ENCODE measurements around the gene PLOD2. TPM values are rescaled to one million over a fixed set of nuclear protein-coding genes. Genes with fewer than 3 reads are reported as not detected.

PLOD2 gene
- total and polyA plus RNA-seq, 9 donors: 29.6 to 65.4 (median 40.6) TPM

GRCh38 chr3:146087116-146087515, 73.9 kb downstream of the PLOD2 start:
- H3K4me1 ChIP-seq (ENCODE audit: insufficient read depth): no peaks in the 10 kb centered on the region
- intact Hi-C loops (cut with DNase I): no loop called here
- H3K27me3 ChIP-seq: no peaks in the 10 kb centered on the region
- no peaks in the 10 kb centered on the region for H3K36me3 ChIP-seq
- H3K27ac ChIP-seq: no peak overlapping the region
- H3K4me3 ChIP-seq: no peak overlapping the region
- WGBS, 3 donors: 91 to 96% (median 94%) methylated on average over 1 of the region's 1 CpG
- no peak for DNase-seq
- no peaks in the 10 kb centered on the region for H3K9me3 ChIP-seq
- TF ChIP-seq POLR2A (IDR thresholded peaks at IDR 0.05) (no peak), CTCF (IDR thresholded peaks at IDR 0.05) (no peak), EP300 (IDR thresholded peaks at IDR 0.05) (no peak)

- WGBS, 3 donors: 77 to 92% (median 90%) methylated on average over 3 of the region's 3 CpGs
- TF ChIP-seq EP300 (IDR thresholded peaks at IDR 0.05): no peak
- no peak for TF ChIP-seq POLR2A (IDR thresholded peaks at IDR 0.05)
- no peak for TF ChIP-seq CTCF (IDR thresholded peaks at IDR 0.05)
- intact Hi-C loops (cut with DNase I): no loop called here
- DNase-seq: no peak
- H3K4me3 ChIP-seq: no peak overlapping the region
- H3K9me3 ChIP-seq: no peaks in the 10 kb centered on the region
- H3K36me3 ChIP-seq: no peaks in the 10 kb centered on the region
- H3K27me3 ChIP-seq: no peaks in the 10 kb centered on the region
- no peaks in the 10 kb centered on the region for H3K4me1 ChIP-seq (ENCODE audit: insufficient read depth)
- no peak overlapping the region for H3K27ac ChIP-seq
Observed at GRCh38 chr3:146086211-146086610, 74.8 kb downstream of the PLOD2 start.

- TF ChIP-seq POLR2A (IDR thresholded peaks at IDR 0.05) (no peak), CTCF (IDR thresholded peaks at IDR 0.05) (no peak), EP300 (IDR thresholded peaks at IDR 0.05) (no peak)
- Histone ChIP-seq H3K27ac (no peak overlapping the region), H3K9me3 (no peaks in the 10 kb centered on the region), H3K36me3 (no peaks in the 10 kb centered on the region), H3K27me3 (no peaks in the 10 kb centered on the region), H3K4me3 (no peak overlapping the region), H3K4me1 (ENCODE audit: insufficient read depth) (no peaks in the 10 kb centered on the region)
- intact Hi-C loops (cut with DNase I): no loop called here
- DNase-seq: no peak
- 53 to 86% (median 75%) methylated on average over 2 of the region's 2 CpGs for WGBS, 3 donors
Observed at GRCh38 chr3:146085678-146086077, 75.3 kb downstream of the PLOD2 start.

GRCh38 chr3:146080578-146080977, 80.4 kb downstream of the PLOD2 start:
- no peaks in the 10 kb centered on the region for H3K9me3 ChIP-seq
- intact Hi-C loops (cut with DNase I): no loop called here

More at GRCh38 chr3:146080578-146080977, 80.4 kb downstream of the PLOD2 start:
- Histone ChIP-seq H3K4me3 (no peak overlapping the region), H3K36me3 (no peaks in the 10 kb centered on the region), H3K4me1 (ENCODE audit: insufficient read depth) (no peaks in the 10 kb centered on the region), H3K27me3 (no peaks in the 10 kb centered on the region), H3K27ac (no peak overlapping the region)
- 83 to 87% (median 86%) methylated on average over 2 of the region's 2 CpGs for WGBS, 3 donors
- TF ChIP-seq POLR2A (IDR thresholded peaks at IDR 0.05): no peak
- no peak for TF ChIP-seq CTCF (IDR thresholded peaks at IDR 0.05)
- TF ChIP-seq EP300 (IDR thresholded peaks at IDR 0.05): no peak
- DNase-seq: no peak
